Measurements from ENCODE around the gene PIAS3.
A peak's percentile ranks its signal among the peaks of the same experiment; 100 is the strongest.

- TF ChIP-seq CTCF (tag by site-specific recombination; IDR thresholded peaks at IDR 0.05) (no peak), ZNF292 (tag by site-specific recombination; IDR thresholded peaks at IDR 0.05; ENCODE audit: borderline replicate concordance, low read depth) (no peak), KLF7 (tag by site-specific recombination; IDR thresholded peaks at IDR 0.05; ENCODE audit: borderline replicate concordance) (no peak), YY1 (tag by site-specific recombination; IDR thresholded peaks at IDR 0.05) (no peak), ZNF140 (tag by site-specific recombination; IDR thresholded peaks at IDR 0.05) (no peak), ZNF747 (tag by site-specific recombination; IDR thresholded peaks at IDR 0.05) (no peak), ZXDB (tag by site-specific recombination; IDR thresholded peaks at IDR 0.05) (no peak), TCF7L2 (IDR thresholded peaks at IDR 0.05; ENCODE audit: borderline replicate concordance, low read depth, low read length) (no peak), ZNF660 (tag by site-specific recombination; IDR thresholded peaks at IDR 0.05) (peak; percentile 42; the same call in 1 of the 2 replicates), MZF1 (tag by site-specific recombination; IDR thresholded peaks at IDR 0.05; ENCODE audit: borderline replicate concordance) (no peak), ZNF704 (tag by site-specific recombination; IDR thresholded peaks at IDR 0.05) (no peak)
Observed at GRCh38 chr1:145859491-145860023, 676 bp upstream of the PIAS3 start.

All from HEK293 (cell line).